Coronary artery (tissue), 2 donors: ENCODE results near the gene ZKSCAN4.

Experiments used
- DNase-seq: peaks from one replicate; pipeline ENCODE4 v3.0.0-alpha.2; 2017; ENCODE audit warnings: low spot score
- H3K27ac ChIP-seq, 2 donors: fragments of 200-600 bp; sonication (generic); one replicate each; pipeline ENCODE4 v1.5.1; 2016 to 2019
- H3K4me3 ChIP-seq: fragments of 200-600 bp; sonication (generic); 2 replicates; pipeline ENCODE4 v1.5.1; 2016; ENCODE audit warnings: mild to moderate bottlenecking, moderate library complexity
- CTCF ChIP-seq: fragments of 200-600 bp; sonication (generic); IDR thresholded peaks from one replicate; pipeline ENCODE4 v1.5.1; 2019; ENCODE audit warnings: antibody characterized with exemption

The ZKSCAN4 gene

GRCh38 chr6:28203201-28203600 lies 48.9 kb downstream of the ZKSCAN4 start:
- no peak for TF ChIP-seq CTCF
- H3K27ac ChIP-seq: no peak overlapping the region
- H3K4me3 ChIP-seq: no peak overlapping the region
- no peak for DNase-seq

- no peak for DNase-seq
- no peak for TF ChIP-seq CTCF
Observed at GRCh38 chr6:28200020-28200419, 52.0 kb downstream of the ZKSCAN4 start.

More at GRCh38 chr6:28200020-28200419, 52.0 kb downstream of the ZKSCAN4 start:
- Histone ChIP-seq H3K27ac (no peak overlapping the region), H3K4me3 (no peak overlapping the region)
